ENCODE data around the gene PRXL2C.

PRXL2C gene

GRCh38 chr9:96612105-96612965 is 42.8 kb downstream of the PRXL2C start:
- TF ChIP-seq CTCF (IDR thresholded peaks at IDR 0.05) = no peak

- TF ChIP-seq CTCF (IDR thresholded peaks at IDR 0.05) = no peak
These were observed 43.8 kb downstream of the PRXL2C start for GRCh38 chr9:96611302-96611701.

GRCh38 chr9:96609732-96610131 is 45.4 kb downstream of the PRXL2C start:
- TF ChIP-seq CTCF (IDR thresholded peaks at IDR 0.05) = no peak

- no peak for TF ChIP-seq CTCF (IDR thresholded peaks at IDR 0.05)
These were observed 47.1 kb downstream of the PRXL2C start for GRCh38 chr9:96607971-96608370.

GRCh38 chr9:96605328-96605727 is 49.8 kb downstream of the PRXL2C start:
- no peak for TF ChIP-seq CTCF (IDR thresholded peaks at IDR 0.05)

GRCh38 chr9:96604004-96604319 is 51.2 kb downstream of the PRXL2C start:
- TF ChIP-seq CTCF (IDR thresholded peaks at IDR 0.05) = no peak

GRCh38 chr9:96603305-96604003 is 51.7 kb downstream of the PRXL2C start:
- TF ChIP-seq CTCF (IDR thresholded peaks at IDR 0.05) = no peak

Data from LNCAP (cell line).